Hepatocyte (in vitro differentiated cells): ENCODE results near the gene GATA2. TPM values are rescaled to one million over a fixed set of nuclear protein-coding genes. Genes with fewer than 3 reads are reported as not detected.

Experiments used
- DNase-seq: peaks from one replicate; pipeline ENCODE4 v3.0.0-alpha.2; 2016; ENCODE audit warnings: low spot score
- H2AFZ ChIP-seq: fragments of 200-600 bp; sonication (generic); 2 replicates; pipeline ENCODE4 v1.6.0; 2016; ENCODE audit warnings: antibody characterized with exemption, mild to moderate bottlenecking
- H3K27ac ChIP-seq: fragments of 200-600 bp; sonication (generic); 2 replicates; pipeline ENCODE4 v1.5.1; 2016; ENCODE audit warnings: mild to moderate bottlenecking
- H3K27me3 ChIP-seq: fragments of 200-600 bp; sonication (generic); 2 replicates; pipeline ENCODE4 v1.6.1; 2016
- H3K36me3 ChIP-seq: fragments of 200-600 bp; sonication (generic); replicated peaks from 2 replicates; pipeline ENCODE4 v1.5.1; 2016; ENCODE audit warnings: low read depth; ENCODE audit not compliant: insufficient read depth
- H3K4me1 ChIP-seq: fragments of 200-600 bp; sonication (generic); 2 replicates; pipeline ENCODE4 v1.5.1; 2016; ENCODE audit warnings: mild to moderate bottlenecking, moderate library complexity; ENCODE audit not compliant: insufficient read depth
- H3K4me2 ChIP-seq: fragments of 200-600 bp; sonication (generic); 2 replicates; pipeline ENCODE4 v1.6.0; 2016
- H3K4me3 ChIP-seq: fragments of 200-600 bp; sonication (generic); 2 replicates; pipeline ENCODE4 v1.5.1; 2016; ENCODE audit warnings: mild to moderate bottlenecking
- H3K79me2 ChIP-seq: fragments of 200-600 bp; sonication (generic); 2 replicates; pipeline ENCODE4 v1.6.0; 2017; ENCODE audit warnings: mild to moderate bottlenecking
- H3K9me2 ChIP-seq: fragments of 200-600 bp; sonication (generic); replicated peaks from 2 replicates; pipeline ENCODE4 v1.6.0; 2017; ENCODE audit warnings: mild to moderate bottlenecking; ENCODE audit not compliant: insufficient read depth
- H3K9me3 ChIP-seq: fragments of 200-600 bp; sonication (generic); 2 replicates; pipeline ENCODE4 v1.5.1; 2016; ENCODE audit warnings: low read depth, mild to moderate bottlenecking
- H4K20me1 ChIP-seq: fragments of 200-600 bp; sonication (generic); 2 replicates; pipeline ENCODE4 v1.6.0; 2016; ENCODE audit warnings: mild to moderate bottlenecking; ENCODE audit not compliant: insufficient read depth, poor library complexity, severe bottlenecking
- CTCF ChIP-seq: fragments of 200-600 bp; sonication (generic); IDR thresholded peaks from 2 replicates; pipeline ENCODE4 v1.5.1; 2016; ENCODE audit warnings: antibody characterized with exemption, mild to moderate bottlenecking; ENCODE audit not compliant: poor library complexity
- EZH2 ChIP-seq: fragments of 200-600 bp; sonication (generic); IDR thresholded peaks from 2 replicates; pipeline ENCODE4 v1.6.1; 2016; ENCODE audit warnings: antibody characterized with exemption, mild to moderate bottlenecking, borderline replicate concordance
- EZH2phosphoT487 ChIP-seq: fragments of 200-600 bp; sonication (generic); IDR thresholded peaks from one replicate; pipeline ENCODE4 v1.6.1; 2018; ENCODE audit warnings: antibody characterized with exemption, mild to moderate bottlenecking, low read depth, moderate library complexity; ENCODE audit not compliant: unreplicated experiment, severe bottlenecking
- WGBS: methylation state at CpG from one replicate; pipeline ENCODE4 v1.1.6; 2016; ENCODE audit warnings: low lambda C conversion rate; ENCODE audit errors: missing lambda C conversion rate; 5-methylcytosine and 5-hydroxymethylcytosine counted together
- polyA plus RNA-seq: library from polyadenylated mRNA; unstranded; fragments of >200 nt; fragmentation: Nextera tagmentation; extraction: Ambion mirVana; gene quantifications from 2 replicates; pipeline ENCODE4 v1.2.1, GENCODE V29; 2016
- total RNA-seq: library from RNA; depleted of rRNA; stranded (reverse); fragments of >200 nt; gene quantifications from 2 replicates; pipeline ENCODE4 v1.2.3, GENCODE V29; 2014

The GATA2 gene
- total and polyA plus RNA-seq, 2 experiments from 2014 or later = 2.4 to 2.6 TPM

GRCh38 chr3:128454310-128454618 is 38.7 kb downstream of the GATA2 start:
- no peaks in the 10 kb centered on the region for H3K9me3 ChIP-seq
- H3K27ac ChIP-seq = no peak overlapping the region
- H2AFZ ChIP-seq = no peak overlapping the region
- no peak for TF ChIP-seq EZH2phosphoT487
- H3K4me2 ChIP-seq = no peak overlapping the region
- H3K36me3 ChIP-seq = no peaks in the 10 kb centered on the region
- WGBS = 81% methylated on average over 2 of the region's 2 CpGs
- H3K4me1 ChIP-seq = no peaks in the 10 kb centered on the region
- H3K79me2 ChIP-seq = no peaks in the 10 kb centered on the region
- H3K27me3 ChIP-seq = peaks cover 4% of the 10 kb centered on the region
- no peak overlapping the region for H3K4me3 ChIP-seq
- H3K9me2 ChIP-seq = no peaks in the 10 kb centered on the region
- H4K20me1 ChIP-seq = no peaks in the 10 kb centered on the region
- DNase-seq = no peak

GRCh38 chr3:128453501-128454309 is 39.3 kb downstream of the GATA2 start:
- Histone ChIP-seq H3K27ac (no peak overlapping the region), H3K9me3 (no peaks in the 10 kb centered on the region), H3K27me3 (peaks cover 4% of the 10 kb centered on the region)

GRCh38 chr3:128452678-128453275 is 40.2 kb downstream of the GATA2 start:
- DNase-seq = no peak
- Histone ChIP-seq H3K4me1 (no peaks in the 10 kb centered on the region), H3K79me2 (no peaks in the 10 kb centered on the region), H3K4me3 (no peak overlapping the region), H2AFZ (no peak overlapping the region), H3K27ac (no peak overlapping the region), H3K9me2 (no peaks in the 10 kb centered on the region), H3K9me3 (no peaks in the 10 kb centered on the region), H3K27me3 (peaks cover 4% of the 10 kb centered on the region), H3K36me3 (no peaks in the 10 kb centered on the region), H3K4me2 (no peak overlapping the region), H4K20me1 (no peaks in the 10 kb centered on the region)
- 81% methylated on average over 21 of the region's 21 CpGs for WGBS
- TF ChIP-seq CTCF = no peak
- no peak for TF ChIP-seq EZH2
- TF ChIP-seq EZH2phosphoT487 = no peak

More at GRCh38 chr3:128453501-128454309, 39.3 kb downstream of the GATA2 start:
- Histone ChIP-seq H4K20me1 (no peaks in the 10 kb centered on the region), H3K9me2 (no peaks in the 10 kb centered on the region), H3K36me3 (no peaks in the 10 kb centered on the region), H2AFZ (no peak overlapping the region), H3K4me2 (no peak overlapping the region), H3K79me2 (no peaks in the 10 kb centered on the region), H3K4me3 (no peak overlapping the region), H3K4me1 (no peaks in the 10 kb centered on the region)
- 89% methylated on average over 16 of the region's 21 CpGs for WGBS
- TF ChIP-seq EZH2phosphoT487 (no peak), CTCF (no peak), EZH2 (no peak)
- DNase-seq = no peak

- Histone ChIP-seq H3K4me2 (no peak overlapping the region), H3K4me1 (no peaks in the 10 kb centered on the region), H2AFZ (no peak overlapping the region), H3K27ac (no peak overlapping the region), H3K79me2 (no peaks in the 10 kb centered on the region), H3K9me3 (no peaks in the 10 kb centered on the region), H3K27me3 (peaks cover 4% of the 10 kb centered on the region), H3K36me3 (no peaks in the 10 kb centered on the region), H3K9me2 (no peaks in the 10 kb centered on the region), H3K4me3 (no peak overlapping the region), H4K20me1 (no peaks in the 10 kb centered on the region)
- TF ChIP-seq CTCF (no peak), EZH2 (no peak), EZH2phosphoT487 (no peak)
- WGBS = 92% methylated on average over 9 of the region's 9 CpGs
- no peak for DNase-seq
Measured at GRCh38 chr3:128452120-128452519, 40.9 kb downstream of the GATA2 start.
